ENCODE results near the gene BBS10. TPM values are rescaled to one million over a fixed set of nuclear protein-coding genes. Genes with fewer than 3 reads are reported as not detected.

BBS10 gene
- total and polyA plus RNA-seq, 2 of the 13 experiments (the other 11 are each of a cell fraction or from before 2014, with no cell fraction given) = 4.9 to 7.4 TPM

- TF ChIP-seq FUBP1 (CRISPR knock-in tag; IDR thresholded peaks at IDR 0.05; ENCODE audit: borderline replicate concordance) (no peak), ZNF207 (IDR thresholded peaks at IDR 0.05; ENCODE audit: borderline replicate concordance) (no peak), XRCC5 (optimal IDR thresholded peaks at IDR 0.05; ENCODE audit: low read length) (peak; percentile 65), ZBTB4 (CRISPR knock-in tag; IDR thresholded peaks at IDR 0.05; ENCODE audit: borderline replicate concordance) (peak; percentile 73; the same call in 1 of the 2 replicates), SKI (IDR thresholded peaks at IDR 0.05; ENCODE audit: partially characterized antibody) (no peak), HNF4A (CRISPR knock-in tag; IDR thresholded peaks at IDR 0.05) (0 out of 2 replicates have a peak, but pooled peaks have one; percentile 21), SRSF9 (IDR thresholded peaks at IDR 0.05; ENCODE audit: borderline replicate concordance, insufficient read depth, low read depth, low read length, poor library complexity, severe bottlenecking) (no peak), E2F1 (CRISPR knock-in tag; IDR thresholded peaks at IDR 0.05) (peak; percentile 66), ZFP91 (CRISPR knock-in tag; IDR thresholded peaks at IDR 0.05; ENCODE audit: borderline replicate concordance) (peak; percentile 87; the same call in 1 of the 2 replicates), KDM6A (CRISPR knock-in tag; IDR thresholded peaks at IDR 0.05; ENCODE audit: low read depth) (no peak), ZKSCAN1 (IDR thresholded peaks at IDR 0.05; ENCODE audit: low read length) (no peak), CREB3 (CRISPR knock-in tag; IDR thresholded peaks at IDR 0.05) (peak; percentile 85; the same call in 1 of the 2 replicates), BRCA1 (CRISPR knock-in tag; IDR thresholded peaks at IDR 0.05) (peak; percentile 51; the same call in 1 of the 2 replicates), POLR2AphosphoS5 (IDR thresholded peaks at IDR 0.05; ENCODE audit: low read depth, low read length) (peak; percentile 80), PAX8 (CRISPR knock-in tag; IDR thresholded peaks at IDR 0.05; ENCODE audit: borderline replicate concordance) (0 out of 2 replicates have a peak, but pooled peaks have one; percentile 71), ZNF34 (CRISPR knock-in tag; IDR thresholded peaks at IDR 0.05; ENCODE audit: borderline replicate concordance) (peak; percentile 32; the same call in 1 of the 2 replicates), ELK4 (CRISPR knock-in tag; IDR thresholded peaks at IDR 0.05; ENCODE audit: borderline replicate concordance) (no peak), ZFP36L2 (CRISPR knock-in tag; IDR thresholded peaks at IDR 0.05) (no peak)
Observed at GRCh38 chr12:76348079-76348901, at the start of gene BBS10 (continued).

Measured in HepG2 (cell line).